GM21367 (cell line): ENCODE results near the gene TMEM225B.
"Not testable (repeated sequence)": the region's sequence is repeated elsewhere in the genome, so short reads cannot be mapped to it uniquely, and the experiment has no call there.

ENCODE experiments used
- ATAC-seq: cut with Tn5 transposase; IDR thresholded peaks from one replicate; pipeline ENCODE4 v1.9.1; 2021; ENCODE audit not compliant: unreplicated experiment

TMEM225B gene

GRCh38 chr7:99623091-99623693 lies 25.1 kb downstream of the TMEM225B start:
- ATAC-seq: no peak

DNA sequence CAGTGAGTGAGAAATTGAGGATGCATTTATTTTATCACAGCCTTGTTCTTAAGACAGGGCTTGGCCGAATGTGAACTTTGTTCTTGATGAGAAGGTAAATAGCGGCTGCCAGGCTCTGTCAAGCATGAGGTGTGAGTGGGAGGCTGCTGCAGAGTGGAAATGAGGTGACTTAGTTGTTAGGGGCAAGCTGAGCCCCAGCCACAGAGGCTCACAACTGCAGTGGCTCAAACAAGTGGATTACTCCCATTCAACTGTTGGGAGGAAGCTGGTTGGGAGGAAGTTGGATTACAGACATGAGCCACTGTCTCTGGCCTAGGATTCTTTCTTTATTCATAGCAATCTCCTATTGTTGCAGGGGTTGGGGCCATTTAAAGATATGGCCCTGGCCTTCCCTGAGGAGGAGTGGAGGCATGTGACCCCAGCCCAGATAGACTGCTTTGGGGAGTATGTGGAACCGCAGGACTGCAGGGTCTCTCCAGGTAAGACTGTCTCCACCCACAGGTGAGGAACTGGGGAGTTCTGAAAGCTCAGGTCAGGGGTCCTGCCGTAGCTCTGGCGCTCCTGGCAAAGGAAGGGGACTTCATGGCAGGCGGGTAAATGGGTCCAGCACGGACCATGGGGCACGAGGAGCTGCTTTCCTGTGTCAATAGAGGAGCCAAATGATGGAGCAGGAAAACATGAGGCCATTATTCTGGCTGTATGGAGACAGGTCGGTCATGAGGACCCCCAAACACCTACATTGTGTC lies 25.8 kb downstream of the TMEM225B start:
- no peak for ATAC-seq

DNA sequence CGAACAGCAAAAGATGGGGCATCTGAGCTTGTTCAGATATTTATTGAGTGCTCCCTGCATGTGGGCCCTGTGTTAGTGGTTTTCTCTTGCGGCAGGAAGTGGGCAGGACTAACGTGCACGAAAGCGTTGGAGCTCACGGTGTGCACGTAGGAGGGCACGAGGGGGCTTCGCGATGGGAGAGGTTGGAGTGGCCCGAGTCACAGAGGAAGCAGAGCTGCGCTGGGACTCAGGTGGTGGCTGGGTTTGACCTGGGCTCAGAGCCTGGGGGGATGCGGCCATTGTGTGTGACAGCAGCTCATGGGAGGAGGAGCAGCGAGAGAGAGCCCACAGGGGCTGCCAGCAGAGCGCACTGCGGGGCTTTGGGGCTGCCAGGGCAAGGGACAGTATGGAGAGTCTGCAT lies 26.4 kb downstream of the TMEM225B start:
- ATAC-seq: no peak

DNA sequence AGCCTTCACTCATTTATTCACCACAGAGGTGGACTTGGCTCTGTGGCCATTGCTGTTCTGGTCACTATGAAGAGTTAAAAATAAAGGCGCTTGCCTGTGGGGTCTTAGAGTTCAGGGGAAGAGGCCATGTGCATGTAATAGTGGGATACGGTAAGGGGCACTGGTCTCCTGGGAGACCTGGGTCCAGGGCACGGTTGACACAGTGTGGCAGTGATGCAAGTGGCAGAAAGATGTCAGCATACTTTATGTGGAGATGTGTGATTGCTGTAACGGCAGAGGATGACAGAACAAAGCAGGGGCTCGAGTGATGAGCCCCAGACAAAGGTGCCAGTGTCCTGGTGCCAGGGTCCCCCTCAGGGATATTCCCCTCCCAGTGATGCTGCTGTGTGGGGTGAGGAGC lies 27.3 kb downstream of the TMEM225B start:
- no peak for ATAC-seq

DNA sequence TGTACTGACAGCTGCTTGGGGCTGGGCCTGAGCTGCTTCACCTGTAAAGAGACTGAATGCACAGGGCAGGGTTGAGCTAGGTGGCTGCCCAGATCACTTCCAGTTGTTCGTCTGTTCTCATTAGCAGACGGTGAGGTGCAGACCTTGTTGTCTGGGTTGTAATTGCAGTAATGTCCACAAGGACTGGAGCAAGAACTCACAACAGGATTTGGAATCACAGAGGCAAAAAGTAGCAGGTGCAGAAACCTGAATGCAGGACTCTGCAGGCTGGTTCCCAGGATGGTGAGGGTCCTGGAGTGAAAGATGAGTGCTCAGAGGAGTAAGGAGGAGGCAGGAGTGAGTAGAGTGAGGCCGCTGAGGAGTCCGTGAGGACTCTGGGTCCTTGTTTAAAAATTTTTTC lies 27.9 kb downstream of the TMEM225B start:
- no peak for ATAC-seq

GRCh38 chr7:99626661-99627060 lies 28.6 kb downstream of the TMEM225B start:
- no peak for ATAC-seq

GRCh38 chr7:99627513-99627912 lies 29.4 kb downstream of the TMEM225B start:
- no peak for ATAC-seq

DNA sequence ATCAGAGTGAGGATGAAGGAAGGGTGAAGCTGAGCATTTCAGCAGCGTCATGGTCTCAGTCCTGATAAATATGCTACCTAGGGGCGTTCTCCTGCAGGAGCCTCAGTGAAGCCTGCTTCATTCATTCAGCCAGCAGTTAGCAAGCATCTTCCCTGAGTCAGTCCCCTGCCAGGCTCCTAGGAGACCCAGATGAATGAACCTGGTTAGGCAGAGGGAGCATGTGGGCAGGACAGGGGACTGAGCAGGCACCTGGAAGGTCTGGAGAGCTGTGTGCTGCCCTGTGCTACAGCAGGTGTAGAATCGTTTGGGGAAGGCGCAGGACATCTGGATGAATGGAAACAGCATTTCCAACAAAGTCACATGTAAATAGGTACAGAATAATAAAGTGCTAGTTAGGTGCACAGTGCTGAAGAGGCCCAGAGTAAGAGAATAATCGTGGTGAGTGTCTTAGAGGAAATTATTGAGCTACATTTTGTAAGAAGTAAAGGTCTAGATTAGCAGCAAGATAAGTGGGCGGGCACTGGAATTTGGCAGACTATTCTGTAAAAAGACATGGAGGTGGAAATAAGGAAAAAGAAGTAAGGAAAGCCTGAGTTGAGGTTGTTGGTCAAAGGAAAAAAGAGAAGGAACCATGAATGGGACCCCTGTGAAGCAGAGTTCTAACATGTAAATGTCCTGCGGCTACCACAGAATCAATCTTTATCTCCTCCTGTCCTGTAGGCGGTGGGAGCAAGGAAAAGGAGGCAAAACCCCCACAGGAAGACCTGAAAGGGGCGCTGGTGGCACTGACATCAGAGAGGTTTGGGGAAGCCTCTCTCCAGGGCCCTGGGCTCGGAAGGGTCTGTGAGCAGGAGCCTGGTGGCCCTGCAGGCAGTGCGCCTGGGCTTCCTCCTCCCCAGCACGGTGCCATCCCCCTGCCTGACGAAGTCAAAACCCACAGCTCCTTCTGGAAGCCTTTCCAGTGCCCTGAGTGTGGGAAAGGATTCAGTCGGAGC lies 30.7 kb downstream of the TMEM225B start:
- no peak for ATAC-seq

- ATAC-seq: no peak
These were observed 31.6 kb downstream of the TMEM225B start for GRCh38 chr7:99629643-99630042.

DNA sequence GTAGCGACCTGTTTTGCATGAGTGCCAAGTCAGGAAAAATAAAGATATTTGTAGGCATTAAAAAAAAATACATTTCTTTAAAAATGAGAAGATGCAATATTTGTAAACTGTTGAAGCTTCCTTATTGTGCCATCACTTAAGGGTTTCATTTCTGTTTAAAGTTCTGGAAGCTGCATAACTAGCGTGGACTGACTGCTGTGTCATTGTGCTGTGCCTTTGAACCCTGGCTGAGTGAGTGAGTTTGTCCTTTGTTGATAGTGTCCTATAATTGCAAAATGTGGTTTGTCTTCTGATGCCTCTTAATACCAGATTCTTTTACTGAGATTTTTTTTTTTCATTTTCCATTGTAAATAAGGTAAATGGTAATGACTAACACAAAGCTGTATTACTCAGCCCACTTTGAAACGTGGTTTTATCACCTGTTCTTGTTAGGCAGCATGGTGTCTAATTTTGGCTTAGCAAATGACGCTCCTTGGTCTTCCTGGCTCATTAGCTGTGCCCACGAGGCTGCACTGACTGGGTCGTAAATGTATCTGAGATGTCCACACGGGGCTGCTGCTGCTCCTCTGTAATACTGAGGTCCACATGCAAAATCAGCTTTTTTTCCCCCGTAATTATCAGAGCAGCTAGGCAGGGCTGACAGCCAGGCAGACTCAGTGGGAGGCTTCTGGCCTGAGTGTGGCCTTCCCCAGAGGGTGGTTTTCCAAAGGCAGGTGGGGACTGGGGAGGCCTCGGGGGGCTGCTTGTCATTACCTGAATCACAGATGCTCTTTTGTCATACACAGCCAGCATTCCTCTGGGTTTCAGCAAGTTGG lies 33.4 kb downstream of the TMEM225B start:
- ATAC-seq: no peak

GRCh38 chr7:99637414-99637813 lies 39.3 kb downstream of the TMEM225B start:
- ATAC-seq: not testable (repeated sequence)

DNA sequence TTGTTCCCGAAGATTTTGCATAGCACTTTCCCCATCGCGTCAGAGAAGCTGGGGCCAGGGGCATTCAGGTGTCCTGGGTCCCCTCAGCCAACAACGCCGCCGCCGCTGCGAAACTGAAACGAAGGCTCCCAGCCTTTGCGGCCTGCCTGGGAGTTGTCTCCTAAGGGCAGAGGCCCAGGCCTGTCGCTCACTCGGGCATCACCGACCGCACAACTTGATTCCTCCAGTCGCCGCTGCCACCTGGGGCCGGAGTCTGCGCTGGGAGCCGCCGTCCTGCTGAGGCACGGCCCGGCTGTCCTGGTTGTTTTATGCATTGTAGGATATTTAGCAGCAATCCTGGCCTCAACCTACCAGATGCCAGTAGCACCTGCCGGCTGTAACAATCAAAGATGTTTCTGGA lies 40.7 kb downstream of the TMEM225B start:
- no peak for ATAC-seq

GRCh38 chr7:99639267-99639666 lies 41.2 kb downstream of the TMEM225B start:
- ATAC-seq: no peak

- no peak for ATAC-seq
These were observed 44.0 kb downstream of the TMEM225B start for GRCh38 chr7:99642027-99642426.

GRCh38 chr7:99643464-99643863 lies 45.4 kb downstream of the TMEM225B start:
- no peak for ATAC-seq

GRCh38 chr7:99644431-99644830 lies 46.4 kb downstream of the TMEM225B start:
- ATAC-seq: no peak

- ATAC-seq: no peak
These were observed 47.5 kb downstream of the TMEM225B start for GRCh38 chr7:99645590-99645989.

DNA sequence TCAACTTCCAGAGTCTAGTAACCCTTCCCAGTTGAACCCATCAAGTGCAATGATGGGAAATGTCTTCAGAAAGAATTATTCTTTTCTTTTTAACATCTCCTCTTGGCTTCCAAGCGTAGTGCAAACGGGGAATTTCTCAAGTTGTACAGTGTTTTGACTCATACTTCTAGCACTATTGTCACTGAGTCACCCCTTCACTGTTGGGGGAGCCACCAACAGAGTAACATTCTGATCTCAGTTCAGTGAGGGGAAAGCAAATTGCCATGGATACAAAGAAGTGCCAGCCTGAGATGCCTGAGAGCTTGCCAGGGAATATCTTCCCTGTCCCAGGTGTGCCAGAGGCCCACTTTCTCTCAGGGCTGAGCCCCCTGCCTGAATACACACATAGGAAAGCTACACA lies 50.8 kb downstream of the TMEM225B start:
- no peak for ATAC-seq

- no peak for ATAC-seq
These were observed 53.2 kb downstream of the TMEM225B start for GRCh38 chr7:99651290-99651689.

DNA sequence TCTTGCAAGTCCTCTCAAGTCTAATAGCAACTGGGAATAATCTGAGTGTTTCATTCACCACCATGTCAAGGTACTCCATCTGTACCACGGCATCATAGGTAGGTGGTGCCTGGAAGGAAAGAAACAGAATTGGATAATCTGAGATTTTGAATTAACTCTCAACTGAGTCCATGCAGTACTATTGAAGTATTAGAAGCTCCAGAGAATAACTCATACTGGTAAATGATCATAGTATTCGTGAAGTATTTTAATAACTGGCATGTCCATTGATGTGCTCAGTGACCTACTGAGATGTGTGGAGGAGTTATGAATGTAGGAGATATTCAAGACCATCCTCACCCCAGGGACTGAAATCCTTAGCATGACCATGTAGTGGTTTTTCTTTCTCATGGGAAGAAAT lies 54.6 kb downstream of the TMEM225B start:
- no peak for ATAC-seq

DNA sequence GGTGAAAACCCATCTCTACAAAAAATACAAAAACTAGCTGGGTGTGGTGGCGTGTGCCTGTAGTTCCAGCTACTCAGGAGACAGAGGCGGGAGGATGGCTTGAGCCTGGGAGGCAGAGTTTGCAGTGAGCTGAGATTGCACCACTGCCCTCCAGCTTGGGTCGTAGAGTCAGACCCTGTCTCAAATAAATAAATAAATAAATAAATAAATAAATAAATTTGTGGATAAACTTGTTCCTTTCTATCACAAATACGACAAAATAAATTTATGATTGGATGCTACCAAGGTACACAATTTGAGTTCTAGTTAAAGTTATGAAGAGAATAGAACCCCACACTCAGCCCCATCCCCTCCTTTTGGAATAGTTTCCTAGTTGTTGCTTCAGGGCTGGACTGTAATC lies 55.2 kb downstream of the TMEM225B start:
- ATAC-seq: not testable (repeated sequence)
